22Rv1 (cell line): Measurements from ENCODE around the gene RPS4Y2.

Source experiments
- H3K27ac ChIP-seq: fragments of 450-650 bp; 2 replicates; pipeline ENCODE4 v1.5.1; 2017
- ZFX ChIP-seq: fragments of 450-650 bp; IDR thresholded peaks from 2 replicates; pipeline ENCODE4 v1.6.1; 2017; ENCODE audit warnings: antibody characterized with exemption, borderline replicate concordance
- TF ChIP-seq, protein P1 (sequence below): fragments of 450-650 bp; IDR thresholded peaks from 2 replicates; pipeline ENCODE4 v1.5.1; 2017; ENCODE audit warnings: mild to moderate bottlenecking

RPS4Y2 gene

GRCh38 chrY:20814794-20815193 is 58.9 kb downstream of the RPS4Y2 start:
- TF ChIP-seq, protein P1, sequence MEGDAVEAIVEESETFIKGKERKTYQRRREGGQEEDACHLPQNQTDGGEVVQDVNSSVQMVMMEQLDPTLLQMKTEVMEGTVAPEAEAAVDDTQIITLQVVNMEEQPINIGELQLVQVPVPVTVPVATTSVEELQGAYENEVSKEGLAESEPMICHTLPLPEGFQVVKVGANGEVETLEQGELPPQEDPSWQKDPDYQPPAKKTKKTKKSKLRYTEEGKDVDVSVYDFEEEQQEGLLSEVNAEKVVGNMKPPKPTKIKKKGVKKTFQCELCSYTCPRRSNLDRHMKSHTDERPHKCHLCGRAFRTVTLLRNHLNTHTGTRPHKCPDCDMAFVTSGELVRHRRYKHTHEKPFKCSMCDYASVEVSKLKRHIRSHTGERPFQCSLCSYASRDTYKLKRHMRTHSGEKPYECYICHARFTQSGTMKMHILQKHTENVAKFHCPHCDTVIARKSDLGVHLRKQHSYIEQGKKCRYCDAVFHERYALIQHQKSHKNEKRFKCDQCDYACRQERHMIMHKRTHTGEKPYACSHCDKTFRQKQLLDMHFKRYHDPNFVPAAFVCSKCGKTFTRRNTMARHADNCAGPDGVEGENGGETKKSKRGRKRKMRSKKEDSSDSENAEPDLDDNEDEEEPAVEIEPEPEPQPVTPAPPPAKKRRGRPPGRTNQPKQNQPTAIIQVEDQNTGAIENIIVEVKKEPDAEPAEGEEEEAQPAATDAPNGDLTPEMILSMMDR, result no peak
- TF ChIP-seq ZFX, result no peak
- H3K27ac ChIP-seq, result no peak overlapping the region

- TF ChIP-seq ZFX, result no peak
- TF ChIP-seq, protein P1, result no peak
- H3K27ac ChIP-seq, result no peak overlapping the region
These were observed 61.2 kb downstream of the RPS4Y2 start for GRCh38 chrY:20817067-20817466.
